Measurements from ENCODE around the gene ATP1B1.

DNA sequence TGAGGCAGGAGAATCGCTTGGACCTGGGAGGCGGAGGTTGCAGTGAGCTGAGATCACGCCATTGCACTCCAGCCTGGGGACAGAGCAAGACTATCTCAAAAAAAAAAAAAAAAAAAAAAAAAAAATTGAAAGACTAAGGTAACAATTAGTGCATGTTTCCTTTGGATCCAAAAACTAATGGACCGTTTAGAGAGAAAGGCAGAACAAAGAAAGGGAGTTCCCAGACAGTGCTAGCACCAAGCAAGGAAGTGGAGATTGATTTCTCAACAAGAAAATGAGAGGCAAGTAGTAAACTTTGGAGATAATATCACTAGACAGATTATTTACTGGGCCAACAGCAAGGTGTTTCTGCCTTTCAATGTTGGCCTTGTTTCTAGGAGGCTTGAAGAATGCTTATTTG lies 24.2 kb downstream of the ATP1B1 start:
- TF ChIP-seq, protein P1, sequence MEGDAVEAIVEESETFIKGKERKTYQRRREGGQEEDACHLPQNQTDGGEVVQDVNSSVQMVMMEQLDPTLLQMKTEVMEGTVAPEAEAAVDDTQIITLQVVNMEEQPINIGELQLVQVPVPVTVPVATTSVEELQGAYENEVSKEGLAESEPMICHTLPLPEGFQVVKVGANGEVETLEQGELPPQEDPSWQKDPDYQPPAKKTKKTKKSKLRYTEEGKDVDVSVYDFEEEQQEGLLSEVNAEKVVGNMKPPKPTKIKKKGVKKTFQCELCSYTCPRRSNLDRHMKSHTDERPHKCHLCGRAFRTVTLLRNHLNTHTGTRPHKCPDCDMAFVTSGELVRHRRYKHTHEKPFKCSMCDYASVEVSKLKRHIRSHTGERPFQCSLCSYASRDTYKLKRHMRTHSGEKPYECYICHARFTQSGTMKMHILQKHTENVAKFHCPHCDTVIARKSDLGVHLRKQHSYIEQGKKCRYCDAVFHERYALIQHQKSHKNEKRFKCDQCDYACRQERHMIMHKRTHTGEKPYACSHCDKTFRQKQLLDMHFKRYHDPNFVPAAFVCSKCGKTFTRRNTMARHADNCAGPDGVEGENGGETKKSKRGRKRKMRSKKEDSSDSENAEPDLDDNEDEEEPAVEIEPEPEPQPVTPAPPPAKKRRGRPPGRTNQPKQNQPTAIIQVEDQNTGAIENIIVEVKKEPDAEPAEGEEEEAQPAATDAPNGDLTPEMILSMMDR (IDR thresholded peaks at IDR 0.05) = no peak
- no peak for TF ChIP-seq POLR2A (IDR thresholded peaks at IDR 0.05)

Data from heart left ventricle (tissue), 13 donors.